SU-DHL-6 (cell line): ENCODE data around the gene AK1.
"Not testable (repeated sequence)": the region's sequence is repeated elsewhere in the genome, so short reads cannot be mapped to it uniquely, and the experiment has no call there.

Experiments used
- H2AFZ ChIP-seq: fragments of 200-600 bp; sonication (generic); 2 replicates; pipeline ENCODE4 v1.6.1; 2014; ENCODE audit warnings: low read depth, mild to moderate bottlenecking, moderate library complexity, mixed read lengths, antibody characterized with exemption, low read length; ENCODE audit not compliant: severe bottlenecking
- H3F3A ChIP-seq: fragments of 200-600 bp; shearing (Covaris generic); 2 replicates; pipeline ENCODE4 v1.6.0; 2016; ENCODE audit warnings: antibody characterized with exemption, mild to moderate bottlenecking; ENCODE audit not compliant: insufficient read depth
- H3K27ac ChIP-seq: fragments of 200-600 bp; sonication (generic); 2 replicates; pipeline ENCODE4 v1.5.1; 2016; ENCODE audit warnings: low read depth, mild to moderate bottlenecking, low read length, moderate library complexity, mixed read lengths
- H3K27me3 ChIP-seq: fragments of 200-600 bp; sonication (generic), shearing (Covaris generic); 2 replicates; pipeline ENCODE4 v1.6.0; 2014; ENCODE audit warnings: mild to moderate bottlenecking, low read length
- H3K36me3 ChIP-seq: fragments of 200-600 bp; sonication (generic); 2 replicates; pipeline ENCODE4 v1.6.1; 2014; ENCODE audit warnings: mild to moderate bottlenecking, low read length, mixed read lengths
- H3K4me2 ChIP-seq: fragments of 300-600, 200-600 bp; shearing (Covaris generic), sonication (generic); 2 replicates; pipeline ENCODE4 v1.6.0; 2014; ENCODE audit warnings: low read length, low read depth, mild to moderate bottlenecking; ENCODE audit not compliant: poor library complexity, severe bottlenecking
- H3K4me3 ChIP-seq: fragments of 200-600 bp; sonication (generic); 2 replicates; pipeline ENCODE4 v1.5.1; 2014; ENCODE audit warnings: antibody characterized with exemption, low read length, mild to moderate bottlenecking, mixed read lengths; ENCODE audit not compliant: insufficient read depth, poor library complexity, severe bottlenecking
- H3K79me2 ChIP-seq: fragments of 200-600 bp; sonication (generic); 2 replicates; pipeline ENCODE4 v1.6.1; 2014; ENCODE audit warnings: mild to moderate bottlenecking, low read length, moderate library complexity; ENCODE audit not compliant: insufficient read depth
- H3K9ac ChIP-seq: fragments of 200-600 bp; sonication (generic); 2 replicates; pipeline ENCODE4 v1.7.0; 2014; ENCODE audit warnings: mild to moderate bottlenecking, low read length
- H3K9me2 ChIP-seq: fragments of 200-600 bp; sonication (generic); replicated peaks from 2 replicates; pipeline ENCODE4 v1.6.1; 2014; ENCODE audit warnings: low read length; ENCODE audit not compliant: insufficient read depth
- H3K9me3 ChIP-seq: fragments of 200-600 bp; sonication (generic); 2 replicates; pipeline ENCODE4 v1.6.1; 2014; ENCODE audit warnings: low read length, mixed read lengths; ENCODE audit not compliant: insufficient read depth
- H4K20me1 ChIP-seq: fragments of 200-600 bp; sonication (generic); 2 replicates; pipeline ENCODE4 v1.6.1; 2014; ENCODE audit warnings: low read depth, mild to moderate bottlenecking, antibody characterized with exemption, low read length, moderate library complexity, mixed read lengths
- EZH2phosphoT487 ChIP-seq: fragments of 200-600 bp; sonication (generic), shearing (Covaris generic); conservative IDR thresholded peaks from 2 replicates; pipeline ENCODE4 v1.6.1; 2018; ENCODE audit warnings: mild to moderate bottlenecking, antibody characterized with exemption, low read length, moderate library complexity, mixed read lengths
- TF ChIP-seq, protein P1 (sequence below): fragments of 200-600 bp; sonication (generic); IDR thresholded peaks from one replicate; pipeline ENCODE4 v1.5.1; 2017; ENCODE audit warnings: antibody characterized with exemption, mild to moderate bottlenecking, low read length, moderate library complexity; ENCODE audit not compliant: insufficient read depth, poor library complexity, severe bottlenecking

AK1 gene

DNA sequence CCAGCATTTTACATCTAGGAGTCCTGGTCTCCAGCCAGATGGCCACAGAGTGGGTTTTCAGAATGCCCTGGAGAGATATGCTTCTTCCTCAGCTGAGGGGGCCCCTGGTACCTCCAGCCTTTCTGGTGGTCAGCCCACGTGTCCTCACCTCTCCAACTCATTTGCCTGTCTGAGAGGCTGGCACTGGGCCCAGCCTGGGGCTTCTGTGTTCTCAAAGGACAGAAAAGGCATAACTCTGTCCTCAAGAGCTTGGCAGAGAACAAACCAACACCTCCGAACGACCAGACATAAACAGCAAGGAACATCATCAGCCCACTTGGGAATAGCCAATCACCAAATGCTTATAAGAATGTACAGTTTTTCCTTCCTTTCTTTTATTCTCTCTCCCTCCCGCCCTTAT, 40.1 kb downstream of the AK1 start:
- Histone ChIP-seq H3K4me2 (no peak overlapping the region), H3F3A (no peaks in the 10 kb centered on the region), H4K20me1 (no peaks in the 10 kb centered on the region), H3K79me2 (no peaks in the 10 kb centered on the region), H3K36me3 (no peaks in the 10 kb centered on the region), H3K9ac (no peak overlapping the region), H3K4me3 (no peak overlapping the region), H3K9me2 (no peaks in the 10 kb centered on the region), H3K27ac (no peak overlapping the region), H3K27me3 (no peaks in the 10 kb centered on the region), H3K9me3 (no peaks in the 10 kb centered on the region), H2AFZ (no peak overlapping the region)
- TF ChIP-seq, protein P1, sequence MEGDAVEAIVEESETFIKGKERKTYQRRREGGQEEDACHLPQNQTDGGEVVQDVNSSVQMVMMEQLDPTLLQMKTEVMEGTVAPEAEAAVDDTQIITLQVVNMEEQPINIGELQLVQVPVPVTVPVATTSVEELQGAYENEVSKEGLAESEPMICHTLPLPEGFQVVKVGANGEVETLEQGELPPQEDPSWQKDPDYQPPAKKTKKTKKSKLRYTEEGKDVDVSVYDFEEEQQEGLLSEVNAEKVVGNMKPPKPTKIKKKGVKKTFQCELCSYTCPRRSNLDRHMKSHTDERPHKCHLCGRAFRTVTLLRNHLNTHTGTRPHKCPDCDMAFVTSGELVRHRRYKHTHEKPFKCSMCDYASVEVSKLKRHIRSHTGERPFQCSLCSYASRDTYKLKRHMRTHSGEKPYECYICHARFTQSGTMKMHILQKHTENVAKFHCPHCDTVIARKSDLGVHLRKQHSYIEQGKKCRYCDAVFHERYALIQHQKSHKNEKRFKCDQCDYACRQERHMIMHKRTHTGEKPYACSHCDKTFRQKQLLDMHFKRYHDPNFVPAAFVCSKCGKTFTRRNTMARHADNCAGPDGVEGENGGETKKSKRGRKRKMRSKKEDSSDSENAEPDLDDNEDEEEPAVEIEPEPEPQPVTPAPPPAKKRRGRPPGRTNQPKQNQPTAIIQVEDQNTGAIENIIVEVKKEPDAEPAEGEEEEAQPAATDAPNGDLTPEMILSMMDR: no peak
- no peak for TF ChIP-seq EZH2phosphoT487

DNA sequence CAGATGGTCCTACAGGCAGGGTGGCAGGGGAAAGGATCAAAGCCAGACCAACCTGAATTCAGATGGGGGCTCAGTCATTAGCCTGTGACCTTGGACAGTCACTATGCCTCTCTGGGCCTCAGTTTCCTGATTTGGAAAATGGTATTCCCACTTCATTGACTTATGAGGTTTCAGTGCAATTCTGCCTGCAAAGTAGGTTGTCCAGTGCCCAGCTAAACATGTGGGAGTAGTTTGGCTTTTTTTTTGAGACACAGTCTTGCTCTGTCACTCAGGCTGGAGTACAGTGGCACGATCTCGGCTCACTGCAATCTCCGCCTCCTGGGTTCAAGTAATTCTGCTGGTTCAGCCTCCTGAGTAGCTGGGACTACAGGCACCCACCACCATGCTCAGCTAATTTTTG, 40.9 kb downstream of the AK1 start:
- H3K79me2 ChIP-seq, H3K36me3 ChIP-seq, H3K9me2 ChIP-seq, H2AFZ ChIP-seq, H3F3A ChIP-seq, H4K20me1 ChIP-seq, H3K4me2 ChIP-seq, H3K4me3 ChIP-seq, H3K9me3 ChIP-seq, H3K9ac ChIP-seq, H3K27ac ChIP-seq, H3K27me3 ChIP-seq: not testable (repeated sequence)

DNA sequence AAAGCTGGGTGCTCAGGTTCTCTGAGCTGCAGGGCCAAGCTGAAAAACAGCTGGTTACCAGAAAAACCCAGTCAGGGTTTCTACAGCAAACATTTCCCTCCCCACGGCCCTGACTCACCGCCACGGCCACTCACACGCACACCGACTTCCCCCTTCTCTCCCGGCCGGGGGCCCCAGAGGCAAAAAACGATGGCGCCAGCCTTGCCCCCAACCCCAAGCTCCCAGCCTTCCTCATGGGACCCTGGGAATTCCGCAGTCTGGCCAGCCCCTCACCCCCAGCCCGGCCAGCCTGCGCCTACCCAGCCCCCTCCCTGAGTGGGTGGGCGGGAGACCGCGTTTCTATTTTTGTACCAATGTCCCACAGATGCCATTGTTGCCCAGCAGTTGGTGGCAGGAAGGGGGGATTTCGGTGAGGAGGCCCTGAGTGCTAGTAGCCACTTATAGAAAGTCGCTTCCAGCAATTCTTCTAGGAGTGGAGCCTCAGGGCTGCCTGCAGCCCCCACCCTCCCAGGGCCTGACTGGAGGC, 41.4 kb downstream of the AK1 start:
- Histone ChIP-seq H3K9ac (no peak overlapping the region), H2AFZ (no peak overlapping the region), H3F3A (no peaks in the 10 kb centered on the region), H3K4me2 (no peak overlapping the region), H3K4me3 (no peak overlapping the region), H3K79me2 (no peaks in the 10 kb centered on the region), H3K9me3 (no peaks in the 10 kb centered on the region), H3K27ac (no peak overlapping the region), H3K9me2 (no peaks in the 10 kb centered on the region), H3K27me3 (no peaks in the 10 kb centered on the region), H4K20me1 (no peaks in the 10 kb centered on the region), H3K36me3 (no peaks in the 10 kb centered on the region)
- TF ChIP-seq EZH2phosphoT487: no peak
- TF ChIP-seq, protein P1: no peak

DNA sequence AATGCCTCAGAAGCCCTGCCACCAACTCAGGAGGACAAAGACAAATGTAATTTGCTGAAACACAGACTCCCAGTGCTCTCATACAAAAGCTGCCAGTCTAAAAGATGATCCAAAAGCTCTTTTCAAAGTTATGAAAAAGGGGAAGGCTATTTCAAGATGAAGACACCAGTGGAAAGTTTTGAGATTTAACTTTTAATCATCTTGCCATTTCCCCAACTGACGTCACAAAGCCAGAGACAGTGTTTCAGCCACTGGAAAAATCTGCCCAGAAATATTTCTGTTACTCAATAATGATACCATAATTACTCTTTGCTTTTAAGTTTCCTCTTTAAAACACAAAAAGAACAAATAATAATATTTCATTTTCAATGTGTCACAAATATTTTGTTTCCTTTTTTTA, 43.9 kb downstream of the AK1 start:
- Histone ChIP-seq H4K20me1 (no peaks in the 10 kb centered on the region), H3K4me3 (no peak overlapping the region), H3K4me2 (no peak overlapping the region), H3F3A (no peaks in the 10 kb centered on the region), H3K9me3 (no peaks in the 10 kb centered on the region), H3K79me2 (no peaks in the 10 kb centered on the region), H3K36me3 (no peaks in the 10 kb centered on the region), H3K9ac (no peak overlapping the region), H3K9me2 (no peaks in the 10 kb centered on the region), H2AFZ (no peak overlapping the region), H3K27me3 (no peaks in the 10 kb centered on the region), H3K27ac (no peak overlapping the region)
- TF ChIP-seq, protein P1: no peak
- TF ChIP-seq EZH2phosphoT487: no peak
